C4-2B (cell line): ENCODE data around the gene THBS4.

ENCODE experiments used
- H3K27ac ChIP-seq: fragments of 450-650 bp; 2 replicates; pipeline ENCODE4 v1.5.1; 2017
- ZFX ChIP-seq: fragments of 450-650 bp; IDR thresholded peaks from 2 replicates; pipeline ENCODE4 v1.6.1; 2017
- TF ChIP-seq, protein P1 (sequence below): fragments of 450-650 bp; conservative IDR thresholded peaks from 2 replicates; pipeline ENCODE4 v1.5.1; 2017; ENCODE audit warnings: mild to moderate bottlenecking

The THBS4 gene

DNA sequence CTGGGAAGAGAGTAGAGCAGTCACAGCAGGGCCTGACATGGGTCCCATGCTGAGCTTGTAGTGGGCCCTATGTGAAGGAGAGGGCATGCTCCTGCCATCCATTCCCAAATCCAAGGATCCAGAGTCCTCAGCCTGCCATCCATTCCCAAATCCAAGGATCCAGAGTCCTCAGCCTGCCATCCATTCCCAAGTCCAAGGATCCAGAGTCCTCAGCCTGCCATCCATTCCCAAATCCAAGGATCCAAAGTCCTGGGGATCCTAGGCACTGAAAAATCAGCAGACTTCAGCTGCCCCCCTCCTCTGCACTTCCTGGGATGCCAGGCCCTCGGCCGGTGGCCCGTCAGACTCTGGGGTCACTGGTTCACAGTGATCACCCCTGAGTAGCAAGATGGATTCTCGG is 33.6 kb downstream of the THBS4 start:
- no peak for TF ChIP-seq ZFX
- TF ChIP-seq, protein P1, sequence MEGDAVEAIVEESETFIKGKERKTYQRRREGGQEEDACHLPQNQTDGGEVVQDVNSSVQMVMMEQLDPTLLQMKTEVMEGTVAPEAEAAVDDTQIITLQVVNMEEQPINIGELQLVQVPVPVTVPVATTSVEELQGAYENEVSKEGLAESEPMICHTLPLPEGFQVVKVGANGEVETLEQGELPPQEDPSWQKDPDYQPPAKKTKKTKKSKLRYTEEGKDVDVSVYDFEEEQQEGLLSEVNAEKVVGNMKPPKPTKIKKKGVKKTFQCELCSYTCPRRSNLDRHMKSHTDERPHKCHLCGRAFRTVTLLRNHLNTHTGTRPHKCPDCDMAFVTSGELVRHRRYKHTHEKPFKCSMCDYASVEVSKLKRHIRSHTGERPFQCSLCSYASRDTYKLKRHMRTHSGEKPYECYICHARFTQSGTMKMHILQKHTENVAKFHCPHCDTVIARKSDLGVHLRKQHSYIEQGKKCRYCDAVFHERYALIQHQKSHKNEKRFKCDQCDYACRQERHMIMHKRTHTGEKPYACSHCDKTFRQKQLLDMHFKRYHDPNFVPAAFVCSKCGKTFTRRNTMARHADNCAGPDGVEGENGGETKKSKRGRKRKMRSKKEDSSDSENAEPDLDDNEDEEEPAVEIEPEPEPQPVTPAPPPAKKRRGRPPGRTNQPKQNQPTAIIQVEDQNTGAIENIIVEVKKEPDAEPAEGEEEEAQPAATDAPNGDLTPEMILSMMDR = no peak
- H3K27ac ChIP-seq = no peak overlapping the region

DNA sequence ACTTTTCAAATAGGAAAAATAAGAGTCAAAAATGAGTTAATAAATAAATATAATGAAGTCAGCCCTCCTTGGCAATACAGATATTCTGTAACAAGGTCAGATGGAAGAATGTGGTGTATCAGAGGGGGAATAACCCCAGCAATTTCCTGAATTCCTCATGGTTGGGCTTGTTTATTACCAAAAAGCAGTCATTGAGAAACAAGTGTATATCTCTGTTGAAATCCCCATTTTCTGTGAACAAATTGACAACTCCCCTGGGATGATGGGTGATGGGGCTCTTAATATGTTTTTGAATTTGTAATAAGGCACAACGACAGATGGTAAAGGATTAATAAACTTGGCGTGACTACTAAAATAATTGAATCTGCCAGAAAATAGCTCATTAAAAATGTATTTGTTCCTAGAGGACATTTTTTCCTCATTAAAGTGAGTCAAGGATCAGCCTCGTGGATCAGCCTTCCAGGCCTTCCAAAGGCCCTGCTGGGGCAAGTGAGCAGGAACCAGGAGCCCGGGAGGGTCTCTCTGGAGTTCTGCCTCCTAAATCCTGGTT is 34.2 kb downstream of the THBS4 start:
- no peak overlapping the region for H3K27ac ChIP-seq
- TF ChIP-seq, protein P1 = no peak
- no peak for TF ChIP-seq ZFX

DNA sequence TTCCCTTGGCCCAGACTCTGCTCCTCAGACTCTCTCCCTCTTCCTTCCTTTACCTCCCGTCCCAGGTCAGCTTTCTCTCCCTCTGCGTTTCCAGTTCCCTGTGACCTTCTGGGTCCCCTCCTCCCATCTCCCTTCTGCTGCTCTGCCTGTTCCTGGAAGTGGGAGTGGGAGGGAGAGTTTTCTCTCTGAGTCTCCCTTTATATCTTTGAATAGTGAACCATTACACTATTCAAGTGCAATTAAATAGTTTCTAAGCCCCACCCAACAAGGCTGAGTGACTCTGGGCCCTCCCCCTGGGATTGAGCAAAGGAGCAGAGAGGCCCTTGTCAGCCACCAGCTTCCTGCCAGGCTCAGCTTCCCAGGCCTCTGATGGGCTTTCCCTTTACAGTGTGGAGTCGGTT is 34.8 kb downstream of the THBS4 start:
- TF ChIP-seq, protein P1 = no peak
- no peak overlapping the region for H3K27ac ChIP-seq

DNA sequence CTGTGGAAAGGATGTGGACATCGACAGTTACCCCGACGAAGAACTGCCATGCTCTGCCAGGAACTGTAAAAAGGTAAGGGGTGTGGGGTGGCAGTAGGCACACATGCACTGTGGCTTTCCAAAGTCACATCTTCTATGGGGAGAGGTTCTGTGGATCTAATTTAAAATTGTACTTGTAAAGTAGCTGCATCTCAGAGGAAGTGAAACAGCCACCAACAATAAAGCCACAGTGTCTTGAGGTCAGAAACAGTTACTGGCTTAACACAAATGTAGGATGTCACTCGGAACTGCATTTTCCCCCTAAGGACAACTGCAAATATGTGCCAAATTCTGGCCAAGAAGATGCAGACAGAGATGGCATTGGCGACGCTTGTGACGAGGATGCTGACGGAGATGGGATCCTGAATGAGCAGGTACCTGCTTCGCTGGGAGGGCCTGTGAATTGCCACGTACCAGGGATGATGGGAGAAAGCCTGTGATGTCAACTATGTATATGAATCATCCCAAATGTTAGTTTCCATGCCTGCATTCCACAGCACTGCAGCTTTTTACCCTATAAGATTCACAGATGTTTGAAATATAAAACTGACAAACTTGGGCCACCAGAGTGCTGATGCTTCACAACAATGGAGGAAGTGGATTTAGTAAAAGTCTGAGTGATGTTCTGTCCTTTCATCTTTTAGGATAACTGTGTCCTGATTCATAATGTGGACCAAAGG is 35.3 kb downstream of the THBS4 start:
- no peak overlapping the region for H3K27ac ChIP-seq

DNA sequence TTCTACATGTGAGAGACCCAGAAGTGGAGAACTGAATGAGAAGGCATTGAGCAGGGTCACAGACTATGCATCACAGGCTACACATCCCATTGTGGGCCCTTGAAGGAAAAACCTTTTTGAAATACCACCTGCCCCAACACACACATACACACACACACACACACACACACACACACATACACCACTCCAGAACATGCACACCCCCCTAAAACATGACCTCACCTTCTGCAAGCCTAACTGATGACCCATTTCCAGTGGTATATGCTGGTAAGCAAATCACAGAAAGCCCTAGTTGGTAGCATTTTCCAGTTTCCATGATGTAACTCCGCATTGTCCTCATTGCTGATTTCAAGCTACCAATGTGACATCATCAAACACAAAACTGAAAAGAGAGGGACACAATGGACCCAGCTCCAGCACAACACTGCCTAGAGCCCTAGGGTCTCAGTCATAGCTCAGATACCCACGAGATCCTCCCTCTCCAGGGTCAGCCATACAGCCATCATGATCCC is 36.4 kb downstream of the THBS4 start:
- TF ChIP-seq, protein P1 = no peak
- TF ChIP-seq ZFX = no peak
- no peak overlapping the region for H3K27ac ChIP-seq

More for the DNA sequence above, 35.3 kb downstream of the THBS4 start:
- TF ChIP-seq, protein P1 = no peak
- TF ChIP-seq ZFX = no peak

DNA sequence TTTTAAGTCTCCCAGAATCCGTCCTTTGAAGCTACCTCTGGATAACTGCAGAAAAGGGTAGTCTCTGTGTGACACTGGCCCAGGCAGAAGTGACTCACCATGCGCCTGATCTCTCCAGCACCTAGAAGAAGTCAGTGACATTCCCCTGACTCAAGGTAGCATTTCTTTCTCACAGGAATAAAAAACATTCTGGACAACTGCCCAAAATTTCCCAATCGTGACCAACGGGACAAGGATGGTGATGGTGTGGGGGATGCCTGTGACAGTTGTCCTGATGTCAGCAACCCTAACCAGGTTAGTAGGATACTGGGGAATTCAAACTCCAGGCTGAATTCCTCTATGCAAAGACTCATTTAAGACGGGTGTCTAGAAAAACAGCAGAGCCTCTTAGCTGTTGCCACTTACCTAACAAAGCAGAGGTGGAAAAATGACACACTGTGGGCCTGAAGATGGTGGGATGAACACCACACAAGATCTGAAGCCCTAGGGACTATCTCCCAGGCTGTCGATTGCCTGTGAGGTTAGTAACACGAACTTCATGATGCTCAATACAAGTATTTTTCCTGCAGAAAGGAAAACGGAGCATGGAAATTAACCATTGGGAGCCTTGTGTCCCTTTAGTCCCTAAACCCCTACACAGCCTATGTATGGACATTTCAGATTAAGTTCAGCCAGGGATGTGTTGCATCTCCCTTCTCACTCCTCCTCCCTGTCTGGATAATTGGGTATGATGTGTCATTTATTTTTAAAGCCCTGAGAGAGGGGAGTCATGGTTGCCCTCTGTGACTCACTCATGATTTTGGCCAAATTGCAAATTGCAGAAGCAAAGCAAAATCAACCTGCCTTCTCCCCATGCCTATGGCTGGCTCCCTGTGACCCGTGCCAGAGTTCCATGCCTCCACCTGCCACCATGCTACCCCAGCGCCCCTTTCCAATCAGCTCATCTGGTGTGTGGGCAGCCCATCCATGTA is 37.2 kb downstream of the THBS4 start:
- TF ChIP-seq ZFX = no peak
- TF ChIP-seq, protein P1 = no peak
- no peak overlapping the region for H3K27ac ChIP-seq
